K562 (cell line): ENCODE results near the gene IPO11. TPM values are rescaled to one million over a fixed set of nuclear protein-coding genes. Genes with fewer than 3 reads are reported as not detected.

Experiments used
- POLR2H ChIP-seq: IDR thresholded peaks from 2 replicates; pipeline ENCODE4 v1.6.1; 2016; ENCODE audit warnings: missing genetic modification characterization, low read depth, mild to moderate bottlenecking, control low read depth, missing compliant biosample characterization, moderate library complexity
- SNRNP70 ChIP-seq: fragments of 200-400 bp; formaldehyde crosslinking; optimal IDR thresholded peaks from 2 replicates; pipeline ENCODE3; 2017; ENCODE audit warnings: low read depth, low read length
- ZFP36 ChIP-seq: fragments of 150-350 bp; IDR thresholded peaks from 2 replicates; pipeline ENCODE4 v1.6.1; 2018; ENCODE audit warnings: low read length, low read depth; ENCODE audit not compliant: partially characterized antibody
- ZNF668 ChIP-seq: fragments of 250-450 bp; sonication (Bioruptor Pico); IDR thresholded peaks from 2 replicates; pipeline ENCODE4 v1.8.0; 2022; ENCODE audit warnings: mild to moderate bottlenecking, inconsistent platforms
- polyA plus RNA-seq, 8 experiments: library from polyadenylated mRNA; depleted of rRNA in 4 of 8; stranded (reverse) in 5 of 8; unstranded in 3 of 8; fragments of >200 nt; fragmentation: Nextera tagmentation in 2 of 8; fragmentation: Illumina TruSeq in 1 of 8; extraction: Ambion mirVana in 2 of 8; extraction: Trizol in 1 of 8; gene quantifications; 2 replicates each; pipeline versions ENCODE4 v1.2.1 to v1.2.3, GENCODE V29; 2011 to 2014; ENCODE audit warnings: inconsistent platforms in 1 of 8, missing spikeins in 1 of 8
- total RNA-seq, 7 experiments: library from RNA; depleted of rRNA in 6 of 7; stranded (reverse); fragments of >200 nt in 6 of 7; fragmentation: Illumina TruSeq in 2 of 7; extraction: Trizol in 2 of 7; gene quantifications; 2 replicates each; pipeline versions ENCODE4 v1.2.1 to v1.2.3, GENCODE V29; 2011 to 2021; ENCODE audit warnings: low replicate concordance in 1 of 7
- TF ChIP-seq, protein P1 (sequence below): fragments of 450-650 bp; IDR thresholded peaks from 2 replicates; pipeline ENCODE4 v1.6.1; 2016; ENCODE audit warnings: low read depth
- TF ChIP-seq, protein P2 (sequence below): fragments of 450-650 bp; IDR thresholded peaks from 2 replicates; pipeline ENCODE4 v1.6.1; 2014; ENCODE audit warnings: low read depth, mild to moderate bottlenecking, moderate library complexity, borderline replicate concordance
- TF ChIP-seq, protein P3 (sequence below): fragments of 250-450 bp; sonication (Bioruptor Pico); IDR thresholded peaks from 2 replicates; pipeline ENCODE4 v1.8.0; 2021; ENCODE audit warnings: borderline replicate concordance, mild to moderate bottlenecking, moderate library complexity; ENCODE audit not compliant: poor library complexity, severe bottlenecking
- TF ChIP-seq, protein P4 (sequence below): fragments of 250-450 bp; sonication (Bioruptor Pico); IDR thresholded peaks from 2 replicates; pipeline ENCODE4 v1.6.1; 2021; ENCODE audit warnings: mild to moderate bottlenecking
- TF ChIP-seq, protein P5 (sequence below): sonication (generic); formaldehyde crosslinking; IDR thresholded peaks from 2 replicates; pipeline ENCODE4 v1.8.1; 2023; ENCODE audit warnings: mild to moderate bottlenecking, missing genetic modification reagents

IPO11 gene
- total and polyA plus RNA-seq, 9 of the 15 experiments (the other 6 are each of a cell fraction or from before 2014, with no cell fraction given): 38.7 to 96.0 (median 70.9) TPM

DNA sequence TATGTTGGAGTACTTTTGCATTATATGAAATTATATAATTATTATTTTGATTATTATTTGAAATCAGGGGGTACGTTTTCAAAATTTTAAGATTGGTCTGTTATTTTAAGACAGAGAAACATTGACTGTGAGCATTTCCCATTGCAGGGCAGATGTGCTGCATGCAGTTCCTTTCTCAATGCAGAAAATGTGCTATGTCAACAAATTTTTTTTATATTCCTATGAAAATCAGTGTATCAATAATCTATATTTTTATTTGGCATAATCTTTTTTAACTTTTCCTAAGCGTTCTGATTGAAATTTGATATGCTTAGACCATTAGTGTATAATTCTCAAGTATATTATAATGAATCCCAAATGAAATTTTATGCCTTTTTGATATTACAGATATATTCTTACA is 124.2 kb downstream of the IPO11 start (continued):
- TF ChIP-seq, protein P1, sequence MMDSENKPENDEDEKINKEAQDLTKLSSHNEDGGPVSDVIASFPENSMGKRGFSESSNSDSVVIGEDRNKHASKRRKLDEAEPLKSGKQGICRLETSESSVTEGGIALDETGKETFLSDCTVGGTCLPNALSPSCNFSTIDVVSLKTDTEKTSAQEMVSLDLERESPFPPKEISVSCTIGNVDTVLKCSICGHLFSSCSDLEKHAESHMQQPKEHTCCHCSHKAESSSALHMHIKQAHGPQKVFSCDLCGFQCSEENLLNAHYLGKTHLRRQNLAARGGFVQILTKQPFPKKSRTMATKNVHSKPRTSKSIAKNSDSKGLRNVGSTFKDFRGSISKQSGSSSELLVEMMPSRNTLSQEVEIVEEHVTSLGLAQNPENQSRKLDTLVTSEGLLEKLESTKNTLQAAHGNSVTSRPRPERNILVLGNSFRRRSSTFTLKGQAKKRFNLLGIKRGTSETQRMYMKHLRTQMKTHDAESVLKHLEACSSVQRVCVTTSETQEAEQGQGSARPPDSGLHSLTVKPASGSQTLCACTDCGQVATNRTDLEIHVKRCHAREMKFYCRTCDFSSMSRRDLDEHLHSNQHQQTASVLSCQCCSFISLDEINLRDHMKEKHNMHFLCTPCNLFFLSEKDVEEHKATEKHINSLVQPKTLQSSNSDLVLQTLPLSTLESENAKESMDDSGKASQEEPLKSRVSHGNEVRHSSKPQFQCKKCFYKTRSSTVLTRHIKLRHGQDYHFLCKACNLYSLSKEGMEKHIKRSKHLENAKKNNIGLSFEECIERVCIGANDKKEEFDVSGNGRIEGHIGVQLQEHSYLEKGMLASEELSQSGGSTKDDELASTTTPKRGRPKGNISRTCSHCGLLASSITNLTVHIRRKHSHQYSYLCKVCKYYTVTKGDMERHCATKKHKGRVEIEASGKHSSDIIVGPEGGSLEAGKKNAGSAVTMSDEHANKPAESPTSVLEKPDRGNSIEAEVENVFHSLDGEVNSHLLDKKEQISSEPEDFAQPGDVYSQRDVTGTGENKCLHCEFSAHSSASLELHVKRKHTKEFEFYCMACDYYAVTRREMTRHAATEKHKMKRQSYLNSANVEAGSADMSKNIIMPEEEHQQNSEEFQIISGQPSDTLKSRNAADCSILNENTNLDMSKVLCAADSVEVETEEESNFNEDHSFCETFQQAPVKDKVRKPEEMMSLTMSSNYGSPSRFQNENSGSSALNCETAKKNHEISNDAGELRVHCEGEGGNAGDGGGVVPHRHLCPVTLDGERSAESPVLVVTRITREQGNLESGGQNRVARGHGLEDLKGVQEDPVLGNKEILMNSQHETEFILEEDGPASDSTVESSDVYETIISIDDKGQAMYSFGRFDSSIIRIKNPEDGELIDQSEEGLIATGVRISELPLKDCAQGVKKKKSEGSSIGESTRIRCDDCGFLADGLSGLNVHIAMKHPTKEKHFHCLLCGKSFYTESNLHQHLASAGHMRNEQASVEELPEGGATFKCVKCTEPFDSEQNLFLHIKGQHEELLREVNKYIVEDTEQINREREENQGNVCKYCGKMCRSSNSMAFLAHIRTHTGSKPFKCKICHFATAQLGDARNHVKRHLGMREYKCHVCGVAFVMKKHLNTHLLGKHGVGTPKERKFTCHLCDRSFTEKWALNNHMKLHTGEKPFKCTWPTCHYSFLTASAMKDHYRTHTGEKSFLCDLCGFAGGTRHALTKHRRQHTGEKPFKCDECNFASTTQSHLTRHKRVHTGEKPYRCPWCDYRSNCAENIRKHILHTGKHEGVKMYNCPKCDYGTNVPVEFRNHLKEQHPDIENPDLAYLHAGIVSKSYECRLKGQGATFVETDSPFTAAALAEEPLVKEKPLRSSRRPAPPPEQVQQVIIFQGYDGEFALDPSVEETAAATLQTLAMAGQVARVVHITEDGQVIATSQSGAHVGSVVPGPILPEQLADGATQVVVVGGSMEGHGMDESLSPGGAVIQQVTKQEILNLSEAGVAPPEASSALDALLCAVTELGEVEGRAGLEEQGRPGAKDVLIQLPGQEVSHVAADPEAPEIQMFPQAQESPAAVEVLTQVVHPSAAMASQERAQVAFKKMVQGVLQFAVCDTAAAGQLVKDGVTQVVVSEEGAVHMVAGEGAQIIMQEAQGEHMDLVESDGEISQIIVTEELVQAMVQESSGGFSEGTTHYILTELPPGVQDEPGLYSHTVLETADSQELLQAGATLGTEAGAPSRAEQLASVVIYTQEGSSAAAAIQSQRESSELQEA: no peak
- TF ChIP-seq, protein P2, sequence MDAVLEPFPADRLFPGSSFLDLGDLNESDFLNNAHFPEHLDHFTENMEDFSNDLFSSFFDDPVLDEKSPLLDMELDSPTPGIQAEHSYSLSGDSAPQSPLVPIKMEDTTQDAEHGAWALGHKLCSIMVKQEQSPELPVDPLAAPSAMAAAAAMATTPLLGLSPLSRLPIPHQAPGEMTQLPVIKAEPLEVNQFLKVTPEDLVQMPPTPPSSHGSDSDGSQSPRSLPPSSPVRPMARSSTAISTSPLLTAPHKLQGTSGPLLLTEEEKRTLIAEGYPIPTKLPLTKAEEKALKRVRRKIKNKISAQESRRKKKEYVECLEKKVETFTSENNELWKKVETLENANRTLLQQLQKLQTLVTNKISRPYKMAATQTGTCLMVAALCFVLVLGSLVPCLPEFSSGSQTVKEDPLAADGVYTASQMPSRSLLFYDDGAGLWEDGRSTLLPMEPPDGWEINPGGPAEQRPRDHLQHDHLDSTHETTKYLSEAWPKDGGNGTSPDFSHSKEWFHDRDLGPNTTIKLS: no peak
- TF ChIP-seq ZNF668 (CRISPR knock-in tag): no peak
- TF ChIP-seq, protein P3, sequence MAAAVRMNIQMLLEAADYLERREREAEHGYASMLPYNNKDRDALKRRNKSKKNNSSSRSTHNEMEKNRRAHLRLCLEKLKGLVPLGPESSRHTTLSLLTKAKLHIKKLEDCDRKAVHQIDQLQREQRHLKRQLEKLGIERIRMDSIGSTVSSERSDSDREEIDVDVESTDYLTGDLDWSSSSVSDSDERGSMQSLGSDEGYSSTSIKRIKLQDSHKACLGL (CRISPR knock-in tag): no peak
- TF ChIP-seq ZFP36: no peak
- TF ChIP-seq, protein P4, sequence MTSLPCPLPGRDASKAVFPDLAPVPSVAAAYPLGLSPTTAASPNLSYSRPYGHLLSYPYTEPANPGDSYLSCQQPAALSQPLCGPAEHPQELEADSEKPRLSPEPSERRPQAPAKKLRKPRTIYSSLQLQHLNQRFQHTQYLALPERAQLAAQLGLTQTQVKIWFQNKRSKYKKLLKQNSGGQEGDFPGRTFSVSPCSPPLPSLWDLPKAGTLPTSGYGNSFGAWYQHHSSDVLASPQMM: no peak
- TF ChIP-seq, protein P5, sequence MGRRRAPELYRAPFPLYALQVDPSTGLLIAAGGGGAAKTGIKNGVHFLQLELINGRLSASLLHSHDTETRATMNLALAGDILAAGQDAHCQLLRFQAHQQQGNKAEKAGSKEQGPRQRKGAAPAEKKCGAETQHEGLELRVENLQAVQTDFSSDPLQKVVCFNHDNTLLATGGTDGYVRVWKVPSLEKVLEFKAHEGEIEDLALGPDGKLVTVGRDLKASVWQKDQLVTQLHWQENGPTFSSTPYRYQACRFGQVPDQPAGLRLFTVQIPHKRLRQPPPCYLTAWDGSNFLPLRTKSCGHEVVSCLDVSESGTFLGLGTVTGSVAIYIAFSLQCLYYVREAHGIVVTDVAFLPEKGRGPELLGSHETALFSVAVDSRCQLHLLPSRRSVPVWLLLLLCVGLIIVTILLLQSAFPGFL (CRISPR knock-in tag): no peak
- no peak for TF ChIP-seq POLR2H
- no peak for TF ChIP-seq SNRNP70
